Activated T-cell treated with anti-CD3 and anti-CD28 coated beads for 1 hour (primary cell): ENCODE data around the gene AKAP6.

Experiments used
- DNase-seq: peaks from one replicate; pipeline ENCODE4 v3.0.0-alpha.2; 2020; ENCODE audit warnings: low read depth

The AKAP6 gene

DNA sequence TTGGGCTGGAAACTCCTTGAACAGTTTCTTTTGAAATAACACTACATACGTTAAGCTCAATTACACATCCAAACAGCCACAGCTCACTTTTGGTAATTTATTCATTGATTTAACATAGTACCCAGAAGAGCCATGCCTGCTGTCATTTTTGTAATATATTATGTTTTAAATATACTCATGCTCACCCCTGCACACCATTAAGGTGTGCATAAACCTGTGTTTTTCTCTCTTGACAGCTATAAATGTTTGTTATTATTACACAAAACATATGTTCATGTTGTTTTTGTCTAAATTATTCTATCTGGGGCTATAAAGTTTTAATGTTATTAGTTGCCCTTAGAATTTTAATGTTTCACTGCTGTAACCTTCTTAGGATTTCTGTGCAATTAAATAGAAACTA, 296.1 kb downstream of the AKAP6 start:
- DNase-seq: no peak

DNA sequence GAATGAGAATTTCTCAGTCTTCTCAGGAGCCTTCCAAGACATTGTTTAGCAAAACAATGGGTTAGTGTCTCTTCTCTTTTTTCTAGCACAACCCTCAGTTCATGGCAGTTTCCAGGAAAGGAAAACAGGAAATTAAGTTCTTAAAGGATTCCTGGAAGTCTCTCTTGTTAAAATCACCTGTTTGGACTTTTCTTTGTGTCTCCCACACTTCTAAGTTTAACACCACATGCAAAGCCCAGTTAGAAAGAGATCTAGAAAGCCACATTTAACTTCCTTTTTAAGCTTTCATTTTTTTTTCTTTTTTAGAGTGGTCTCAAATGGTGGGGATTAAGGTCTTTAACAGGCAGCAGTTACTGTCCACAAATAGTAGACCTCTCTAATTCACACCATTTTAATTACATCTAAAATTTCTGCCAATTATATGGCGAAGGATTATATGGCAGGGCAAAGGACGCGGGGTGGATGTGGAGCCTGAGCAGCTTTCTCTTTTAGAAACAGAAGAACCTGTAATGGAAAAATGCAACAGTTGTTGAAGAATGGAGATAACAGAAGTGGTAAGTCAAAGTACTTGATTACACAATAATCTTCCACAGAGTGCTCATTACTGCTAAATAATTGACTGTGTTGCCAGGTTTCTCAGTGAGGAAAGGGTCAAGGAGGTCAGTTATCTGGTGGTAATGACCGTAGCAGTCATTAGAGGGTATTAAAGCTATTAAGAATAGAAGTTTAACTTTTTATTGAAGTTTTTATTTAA, 298.6 kb downstream of the AKAP6 start:
- no peak for DNase-seq

- DNase-seq: no peak
Observed at GRCh38 chr14:32629236-32629635, 300.1 kb downstream of the AKAP6 start.

GRCh38 chr14:32630701-32631100, 301.6 kb downstream of the AKAP6 start:
- no peak for DNase-seq

GRCh38 chr14:32633224-32633859, 304.2 kb downstream of the AKAP6 start:
- DNase-seq: no peak

GRCh38 chr14:32633930-32634329, 304.8 kb downstream of the AKAP6 start:
- DNase-seq: no peak

DNA sequence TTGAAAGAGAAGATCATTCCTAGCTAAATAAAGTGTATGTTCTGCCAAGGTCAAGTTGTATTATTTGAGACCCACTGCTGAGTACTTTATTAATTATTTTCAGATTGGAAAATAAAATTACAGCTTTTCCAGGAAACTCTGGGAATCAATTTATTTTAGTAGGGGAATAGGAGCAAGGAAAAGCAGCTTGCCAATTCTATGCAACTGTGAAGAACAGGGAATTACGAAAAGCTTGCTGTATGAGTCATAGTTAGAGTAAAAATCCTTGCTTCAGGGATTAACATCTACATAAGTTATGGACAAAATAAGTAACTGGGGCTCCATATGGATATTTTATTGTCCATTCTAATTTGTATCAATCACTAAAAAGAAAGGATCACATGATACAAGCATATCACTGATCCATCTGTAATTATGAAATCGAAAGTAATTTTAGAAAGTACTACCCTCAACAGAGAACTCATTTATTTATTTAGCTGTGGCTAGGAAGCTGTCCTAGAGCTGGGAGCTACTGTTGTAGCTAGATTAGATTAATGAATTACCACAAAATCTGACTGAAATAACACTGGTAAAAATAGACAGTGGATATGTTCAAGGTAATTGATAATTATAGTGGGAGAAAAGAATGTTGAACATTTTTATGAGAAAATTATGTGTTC, 306.1 kb downstream of the AKAP6 start:
- DNase-seq: no peak

GRCh38 chr14:32637582-32637981, 308.5 kb downstream of the AKAP6 start:
- DNase-seq: no peak

DNA sequence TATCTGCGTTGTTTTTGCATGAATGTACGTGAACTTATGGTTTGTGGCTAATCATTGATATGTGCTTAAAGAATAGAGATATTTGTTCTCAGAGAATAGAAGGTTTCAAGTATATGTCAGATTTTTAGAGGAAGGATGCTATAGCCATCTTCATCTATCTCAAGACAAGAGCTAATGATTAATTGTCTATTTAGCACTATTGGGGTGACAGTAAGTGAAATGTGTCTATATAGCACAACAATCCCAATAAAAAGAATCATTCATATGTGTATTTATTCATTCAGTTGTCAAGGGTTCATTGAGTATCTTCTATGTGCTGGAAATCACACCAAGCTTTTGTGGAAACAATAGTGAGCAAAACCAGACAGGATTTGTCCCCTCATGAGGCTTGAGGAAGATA, 310.1 kb downstream of the AKAP6 start:
- no peak for DNase-seq

- DNase-seq: no peak
Observed at GRCh38 chr14:32645551-32645950, 316.5 kb downstream of the AKAP6 start.

DNA sequence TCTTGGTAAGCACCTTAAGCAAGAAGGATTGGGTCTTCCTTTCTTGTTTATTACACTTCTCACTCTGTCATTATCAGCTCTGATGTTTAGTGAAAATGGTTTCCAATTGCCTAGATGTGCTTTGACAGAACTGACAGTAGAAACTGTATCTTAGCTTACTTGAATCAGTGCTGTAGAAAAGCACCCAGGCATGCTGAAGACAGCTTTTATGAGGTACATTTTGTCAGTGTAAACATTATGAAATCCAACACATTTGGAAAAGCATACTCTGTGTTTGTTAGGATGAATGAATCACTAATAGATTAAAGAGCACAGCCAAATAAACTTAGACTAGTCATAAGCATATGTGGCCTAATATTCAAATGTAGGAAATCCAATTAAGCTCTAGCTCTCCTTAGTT, 319.3 kb downstream of the AKAP6 start:
- DNase-seq: no peak

DNA sequence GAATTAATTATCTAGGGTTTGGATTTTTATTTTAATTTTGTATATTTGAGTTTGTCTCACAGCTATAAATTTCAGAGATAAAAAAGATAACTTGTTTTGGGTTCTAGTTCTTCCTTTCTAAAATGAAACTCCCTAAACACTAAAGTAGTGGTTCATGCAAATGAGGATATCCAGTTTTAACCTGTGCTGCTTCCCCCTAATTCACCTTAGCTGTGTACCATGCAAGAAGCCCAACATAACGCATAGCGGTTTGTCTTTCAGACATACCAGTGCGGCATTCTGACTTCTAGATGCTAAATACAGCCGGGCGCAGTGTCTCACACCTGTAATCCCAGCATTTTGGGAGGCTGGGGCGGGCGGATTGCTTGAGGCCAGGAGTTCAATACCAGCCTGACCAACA, 320.9 kb downstream of the AKAP6 start:
- no peak for DNase-seq

DNA sequence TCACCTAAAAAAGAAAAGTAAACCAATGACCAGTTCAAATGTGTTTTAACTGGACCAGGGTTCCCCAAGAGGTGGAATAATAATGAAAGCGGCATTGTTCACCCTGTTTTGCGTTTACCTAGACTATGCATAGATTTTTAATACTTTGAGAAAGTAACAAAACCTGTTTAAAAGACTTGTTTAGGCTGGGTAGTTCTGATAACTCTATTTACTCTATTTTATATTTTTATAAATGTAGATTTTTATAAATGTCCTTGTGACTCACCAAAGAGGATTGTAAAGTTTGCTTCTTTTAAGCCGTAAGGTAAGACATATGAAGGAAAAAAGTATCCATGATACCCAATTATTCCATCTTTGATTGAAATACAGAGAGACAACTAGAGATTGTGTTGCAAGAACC, 321.6 kb downstream of the AKAP6 start:
- DNase-seq: no peak

DNA sequence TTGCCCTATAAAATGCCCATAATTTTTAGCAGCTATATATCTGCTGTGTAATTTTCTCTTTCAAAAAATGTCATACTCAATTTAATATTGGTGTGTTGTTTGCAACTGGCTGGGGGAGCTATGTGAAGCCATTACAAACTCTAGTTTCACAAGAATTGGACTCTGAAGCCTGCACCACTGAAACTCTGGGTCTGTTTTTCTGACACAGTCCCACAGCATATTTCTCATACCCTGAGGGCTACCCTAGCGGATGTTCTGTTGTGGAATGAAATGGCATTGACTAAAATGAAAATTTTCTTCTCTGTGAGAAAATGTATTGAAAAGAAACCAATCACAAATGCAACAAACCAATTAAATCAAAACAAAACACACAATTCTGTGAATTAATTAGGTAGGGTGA, 325.0 kb downstream of the AKAP6 start:
- no peak for DNase-seq

DNA sequence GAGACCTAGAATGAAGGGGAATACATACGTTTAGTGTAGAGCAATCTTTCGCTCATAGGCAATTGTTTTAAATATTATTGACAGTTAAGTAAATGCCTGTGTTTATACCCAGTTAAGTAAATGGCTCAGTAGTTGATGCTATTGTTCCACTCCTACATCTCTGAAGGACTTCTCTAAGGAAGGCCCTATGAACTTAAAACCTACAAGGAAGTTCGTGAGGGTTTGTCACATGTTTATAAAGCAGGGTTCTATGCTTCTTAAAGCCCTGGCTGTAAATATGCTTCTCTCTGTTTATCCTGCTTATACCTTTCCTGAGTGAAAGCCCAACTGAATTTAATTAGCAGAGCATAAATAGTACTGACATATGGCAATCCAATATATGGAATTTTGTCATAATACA, 327.5 kb downstream of the AKAP6 start:
- DNase-seq: no peak

DNA sequence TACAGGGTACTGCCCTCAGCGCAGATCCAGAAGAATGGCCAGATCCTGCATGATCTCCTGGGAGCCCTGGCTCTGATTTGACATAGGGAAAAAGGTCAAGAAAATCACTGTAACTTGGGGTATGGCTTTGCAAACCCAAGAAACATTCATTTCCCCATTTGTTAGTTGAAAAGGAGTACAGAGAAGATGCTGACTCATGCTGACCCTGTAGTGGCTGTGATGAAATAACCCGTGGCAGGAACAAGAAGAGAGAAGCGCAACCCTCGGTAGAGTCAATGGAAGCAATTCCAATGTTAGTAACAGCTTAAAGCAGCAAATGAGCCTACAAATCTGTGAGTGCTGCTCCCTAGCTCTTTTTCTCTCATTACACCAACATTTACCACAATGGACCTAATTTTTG, 328.0 kb downstream of the AKAP6 start:
- DNase-seq: no peak

- DNase-seq: no peak
Observed at GRCh38 chr14:32661216-32661615, 332.1 kb downstream of the AKAP6 start.

- no peak for DNase-seq
Observed at GRCh38 chr14:32662211-32662610, 333.1 kb downstream of the AKAP6 start.

DNA sequence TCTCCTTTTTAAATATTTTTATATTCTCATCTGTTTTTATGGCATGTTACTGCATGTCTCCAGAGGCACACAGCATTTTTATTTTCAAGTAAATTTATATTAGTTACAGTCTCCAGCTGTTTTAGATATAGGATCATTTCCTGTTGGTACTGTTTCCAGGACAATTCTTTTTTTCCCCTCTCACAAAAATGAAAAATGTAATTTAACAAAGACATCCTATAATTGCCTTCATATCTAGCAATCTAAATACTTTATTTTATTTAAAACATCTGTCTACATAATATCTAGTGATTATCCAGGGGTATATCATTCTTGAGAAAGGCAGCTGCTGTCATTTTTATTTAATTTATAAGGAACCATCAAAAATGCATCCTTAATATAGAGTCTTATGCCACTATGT, 337.2 kb downstream of the AKAP6 start:
- no peak for DNase-seq

GRCh38 chr14:32667287-32667686, 338.2 kb downstream of the AKAP6 start:
- DNase-seq: no peak

GRCh38 chr14:32667791-32668190, 338.7 kb downstream of the AKAP6 start:
- no peak for DNase-seq

- no peak for DNase-seq
Observed at GRCh38 chr14:32669391-32669790, 340.3 kb downstream of the AKAP6 start.

GRCh38 chr14:32675433-32675832, 346.3 kb downstream of the AKAP6 start:
- no peak for DNase-seq
